ENCODE results near the gene DOCK3. TPM values are rescaled to one million over a fixed set of nuclear protein-coding genes. Genes with fewer than 3 reads are reported as not detected.

Gene DOCK3
- total RNA-seq, 1 donor from 2014 or later = 0.98 TPM

DNA sequence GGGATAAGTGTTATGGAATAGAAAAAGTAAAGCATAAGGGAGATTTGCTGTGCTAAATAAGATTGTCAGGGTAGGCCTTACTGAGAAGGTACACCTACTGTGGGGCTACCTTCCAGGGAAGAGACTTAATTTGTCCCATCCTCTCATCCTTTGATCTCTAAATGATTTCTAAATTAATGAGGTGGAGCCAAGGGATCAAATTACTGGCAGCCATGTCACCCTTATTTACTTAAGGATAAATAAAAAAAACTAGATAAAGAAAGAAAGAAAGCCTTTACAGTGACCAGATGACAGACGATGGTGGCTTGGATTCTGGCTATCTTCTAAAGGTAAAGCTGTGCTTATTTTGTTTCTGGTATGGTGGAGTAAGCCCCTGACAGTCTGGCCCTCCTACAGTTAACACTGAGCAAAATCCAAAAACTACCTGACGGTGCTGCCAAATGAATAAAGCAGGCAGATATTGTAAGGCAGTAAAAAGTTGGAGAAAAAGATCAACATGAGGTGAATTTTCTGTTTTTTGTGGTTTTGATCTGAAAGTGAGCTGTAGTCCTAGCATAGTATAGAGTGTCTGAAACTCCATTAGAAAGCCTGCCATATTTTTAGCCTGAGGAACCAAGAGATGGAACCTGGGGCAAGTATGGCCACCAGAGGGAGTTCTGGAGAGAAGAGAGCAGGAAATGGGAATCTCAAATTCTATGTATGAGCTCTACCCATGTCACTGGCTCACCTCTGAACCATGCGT, 425.2 kb downstream of the DOCK3 start:
- TF ChIP-seq POLR2A (IDR thresholded peaks at IDR 0.05) = no peak
- TF ChIP-seq POLR2AphosphoS5 (IDR thresholded peaks at IDR 0.05; ENCODE audit: insufficient read depth in 1 of 2, low read depth in 1 of 2) = no peak
- peak in 2 of 3 experiments; percentile 30 to 42 for TF ChIP-seq CTCF (IDR thresholded peaks at IDR 0.05)
- no peak for DNase-seq (ENCODE audit: extremely low spot score in 2 of 2)
- Histone ChIP-seq H3K27ac (no peak overlapping the region), H3K4me1 (no peaks in the 10 kb centered on the region), H3K36me3 (no peaks in the 10 kb centered on the region), H3K9me3 (no peaks in the 10 kb centered on the region), H3K4me3 (no peak overlapping the region), H3K27me3 (no peaks in the 10 kb centered on the region)
- intact Hi-C loops (cut with DNase I) = no loop called here

DNA sequence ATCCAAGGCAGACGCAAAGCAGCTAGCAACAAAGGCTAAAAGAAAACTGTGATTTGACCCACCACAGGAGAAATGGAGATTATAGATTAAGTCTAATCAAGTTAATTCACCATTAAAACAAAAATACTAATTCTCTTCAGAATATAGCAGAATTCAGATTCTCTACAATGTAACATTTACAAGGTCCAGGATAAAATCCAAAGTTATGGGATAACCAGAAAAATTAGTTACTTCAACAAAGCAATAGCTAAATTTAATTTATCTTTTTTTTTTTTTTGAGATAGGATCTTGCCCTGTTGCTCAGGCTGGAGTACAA, 425.8 kb downstream of the DOCK3 start:
- no peaks in the 10 kb centered on the region for H3K36me3 ChIP-seq
- TF ChIP-seq POLR2AphosphoS5 (IDR thresholded peaks at IDR 0.05; ENCODE audit: insufficient read depth in 1 of 2, low read depth in 1 of 2) = no peak
- no peak for TF ChIP-seq POLR2A (IDR thresholded peaks at IDR 0.05)
- TF ChIP-seq CTCF (IDR thresholded peaks at IDR 0.05) = no peak
- H3K27me3 ChIP-seq = no peaks in the 10 kb centered on the region
- no peak overlapping the region for H3K27ac ChIP-seq
- H3K4me1 ChIP-seq = no peaks in the 10 kb centered on the region
- intact Hi-C loops (cut with DNase I) = no loop called here
- no peaks in the 10 kb centered on the region for H3K9me3 ChIP-seq
- no peak for DNase-seq (ENCODE audit: extremely low spot score in 2 of 2)
- no peak overlapping the region for H3K4me3 ChIP-seq

DNA sequence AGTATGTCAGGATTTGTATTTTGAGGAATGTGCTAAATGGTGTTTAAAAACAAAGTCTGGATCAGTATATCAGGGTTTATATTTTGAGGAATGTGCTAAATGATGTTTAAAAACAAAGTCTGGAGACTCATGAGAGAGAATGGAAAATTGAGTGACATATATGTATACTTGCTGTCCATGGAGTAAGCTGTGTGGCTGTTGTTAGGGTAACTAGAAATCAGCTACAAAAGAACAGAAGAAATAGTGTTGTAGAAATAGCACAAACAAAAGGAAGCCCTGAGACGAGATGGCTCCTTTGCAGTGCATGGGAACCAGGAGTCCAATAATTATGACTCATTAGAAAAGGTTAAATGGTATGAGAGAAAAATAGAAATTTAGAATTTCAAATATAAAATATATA, 427.7 kb downstream of the DOCK3 start:
- no peaks in the 10 kb centered on the region for H3K9me3 ChIP-seq
- H3K36me3 ChIP-seq = no peaks in the 10 kb centered on the region
- H3K4me1 ChIP-seq = no peaks in the 10 kb centered on the region
- no peak overlapping the region for H3K4me3 ChIP-seq
- TF ChIP-seq POLR2AphosphoS5 (IDR thresholded peaks at IDR 0.05; ENCODE audit: insufficient read depth in 1 of 2, low read depth in 1 of 2) = no peak
- TF ChIP-seq POLR2A (IDR thresholded peaks at IDR 0.05) = no peak
- TF ChIP-seq CTCF (IDR thresholded peaks at IDR 0.05) = no peak
- no peak for DNase-seq (ENCODE audit: extremely low spot score in 2 of 2)
- intact Hi-C loops (cut with DNase I) = no loop called here
- no peak overlapping the region for H3K27ac ChIP-seq
- no peaks in the 10 kb centered on the region for H3K27me3 ChIP-seq

- TF ChIP-seq POLR2A (IDR thresholded peaks at IDR 0.05) (no peak), CTCF (IDR thresholded peaks at IDR 0.05) (no peak), POLR2AphosphoS5 (IDR thresholded peaks at IDR 0.05; ENCODE audit: insufficient read depth in 1 of 2, low read depth in 1 of 2) (no peak)
- H3K4me3 ChIP-seq = no peak overlapping the region
- DNase-seq (ENCODE audit: extremely low spot score in 2 of 2) = no peak
- intact Hi-C loops (cut with DNase I) = no loop called here
- H3K36me3 ChIP-seq = no peaks in the 10 kb centered on the region
- no peaks in the 10 kb centered on the region for H3K9me3 ChIP-seq
- no peaks in the 10 kb centered on the region for H3K27me3 ChIP-seq
- no peaks in the 10 kb centered on the region for H3K4me1 ChIP-seq
- no peak overlapping the region for H3K27ac ChIP-seq
These were observed 431.6 kb downstream of the DOCK3 start for GRCh38 chr3:51106242-51106876.

DNA sequence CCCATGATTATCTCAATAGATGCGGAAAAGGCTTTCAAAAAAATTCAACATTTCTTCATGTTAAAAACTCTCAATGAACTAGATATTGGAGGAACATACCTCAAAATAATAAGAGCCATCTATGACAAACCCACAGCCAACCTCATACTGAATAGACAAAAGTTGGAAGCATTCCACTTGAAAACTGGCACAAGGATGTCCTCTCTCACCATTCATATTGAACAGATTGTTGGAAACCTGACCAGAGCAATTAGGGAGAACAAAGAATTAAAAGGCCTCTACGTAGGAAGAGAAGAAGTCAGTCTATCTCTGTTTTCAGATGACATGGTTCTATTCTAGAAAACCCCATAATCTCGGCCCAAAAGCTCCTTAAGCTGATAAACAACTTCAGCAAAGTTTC, 435.9 kb downstream of the DOCK3 start:
- no peaks in the 10 kb centered on the region for H3K36me3 ChIP-seq
- no peak overlapping the region for H3K27ac ChIP-seq
- H3K4me1 ChIP-seq = no peaks in the 10 kb centered on the region
- H3K9me3 ChIP-seq = no peaks in the 10 kb centered on the region
- intact Hi-C loops (cut with DNase I) = no loop called here
- TF ChIP-seq CTCF (IDR thresholded peaks at IDR 0.05) = no peak
- no peak for TF ChIP-seq POLR2A (IDR thresholded peaks at IDR 0.05)
- TF ChIP-seq POLR2AphosphoS5 (IDR thresholded peaks at IDR 0.05; ENCODE audit: insufficient read depth in 1 of 2, low read depth in 1 of 2) = no peak
- no peak for DNase-seq (ENCODE audit: extremely low spot score in 2 of 2)
- no peaks in the 10 kb centered on the region for H3K27me3 ChIP-seq
- H3K4me3 ChIP-seq = no peak overlapping the region

All from vagina (tissue), 2 donors.